DND-41 (cell line): ENCODE results near the gene MINK1.
"Not testable (repeated sequence)": the region's sequence is repeated elsewhere in the genome, so short reads cannot be mapped to it uniquely, and the experiment has no call there.

Experiments used
- ATAC-seq: fragments of 200-7000 bp; cut with Tn5 transposase; 3 replicates; pipeline ENCODE4 v1.9.1; 2021; ENCODE audit warnings: low read depth; ENCODE audit not compliant: insufficient read depth
- DNase-seq: peaks from one replicate; pipeline ENCODE4 v3.0.0-alpha.2; 2020
- H2AFZ ChIP-seq: 2 replicates; pipeline ENCODE4 v1.6.0; 2012; ENCODE audit warnings: low read depth, low read length
- H3K27ac ChIP-seq: 2 replicates; pipeline ENCODE4 v1.5.1; 2012; ENCODE audit warnings: low read length, inconsistent platforms
- H3K27me3 ChIP-seq: fragments of 200-600 bp; sonication (generic); 2 replicates; pipeline ENCODE4 v1.6.0; 2012; ENCODE audit warnings: low read length, mild to moderate bottlenecking, inconsistent platforms; ENCODE audit not compliant: insufficient read depth, poor library complexity
- H3K36me3 ChIP-seq: 2 replicates; pipeline ENCODE4 v1.5.1; 2012; ENCODE audit warnings: low read length, inconsistent platforms; ENCODE audit not compliant: insufficient read depth
- H3K4me1 ChIP-seq: 2 replicates; pipeline ENCODE4 v1.5.1; 2012; ENCODE audit warnings: mild to moderate bottlenecking, low read length; ENCODE audit not compliant: insufficient read depth
- H3K4me2 ChIP-seq: 2 replicates; pipeline ENCODE4 v1.6.0; 2012; ENCODE audit warnings: mild to moderate bottlenecking, moderate library complexity, low read length, inconsistent platforms; ENCODE audit not compliant: insufficient read depth
- H3K4me3 ChIP-seq, 2 experiments: fragments of 200-600 bp in 1 of 2; shearing (Covaris generic) in 1 of 2; 2 replicates each; pipeline ENCODE4 v1.5.1; 2012 to 2016; ENCODE audit warnings: inconsistent platforms in 2 of 2, low read length in 2 of 2, mild to moderate bottlenecking in 2 of 2, low read depth in 1 of 2, moderate library complexity in 1 of 2
- H3K79me2 ChIP-seq: 2 replicates; pipeline ENCODE4 v1.6.0; 2012; ENCODE audit warnings: low read length, inconsistent platforms; ENCODE audit not compliant: insufficient read depth
- H3K9ac ChIP-seq: 2 replicates; pipeline ENCODE4 v1.6.0; 2012; ENCODE audit warnings: low read depth, mild to moderate bottlenecking, inconsistent platforms, low read length, moderate library complexity
- H3K9me3 ChIP-seq: 2 replicates; pipeline ENCODE4 v1.5.1; 2012; ENCODE audit warnings: low read length, moderate library complexity, mild to moderate bottlenecking, inconsistent platforms; ENCODE audit not compliant: insufficient read depth, severe bottlenecking
- H4K20me1 ChIP-seq: 2 replicates; pipeline ENCODE4 v1.6.0; 2012; ENCODE audit warnings: low read length; ENCODE audit not compliant: insufficient read depth
- CTCF ChIP-seq: IDR thresholded peaks from 2 replicates; pipeline ENCODE4 v1.5.1; 2012; ENCODE audit warnings: borderline replicate concordance, low read length, moderate library complexity, mild to moderate bottlenecking; ENCODE audit not compliant: poor library complexity, severe bottlenecking; ENCODE audit errors: extremely low read depth
- EZH2 ChIP-seq: IDR thresholded peaks from 3 replicates; pipeline ENCODE4 v1.6.1; 2012; ENCODE audit warnings: borderline replicate concordance, low read depth, mild to moderate bottlenecking, moderate library complexity, low read length, inconsistent platforms; ENCODE audit not compliant: severe bottlenecking

Gene MINK1

GRCh38 chr17:4856937-4857314, 23.8 kb downstream of the MINK1 start:
- Histone ChIP-seq H3K36me3 (peaks cover 31% of the 10 kb centered on the region), H3K27ac (no peak overlapping the region), H3K79me2 (peaks cover 37% of the 10 kb centered on the region; the same call in 1 of the 2 replicates), H3K9ac (no peak overlapping the region), H3K4me1 (no peaks in the 10 kb centered on the region), H3K27me3 (no peaks in the 10 kb centered on the region), H4K20me1 (peaks cover 79% of the 10 kb centered on the region), H2AFZ (no peak overlapping the region), H3K9me3 (no peaks in the 10 kb centered on the region), H3K4me3 (no peak overlapping the region), H3K4me2 (no peak overlapping the region)
- no peak for TF ChIP-seq CTCF
- no peak for TF ChIP-seq EZH2
- no peak for ATAC-seq
- no peak for DNase-seq

GRCh38 chr17:4857347-4857746, 24.2 kb downstream of the MINK1 start:
- not testable (repeated sequence) for H3K9ac ChIP-seq, ATAC-seq, H2AFZ ChIP-seq, H3K4me3 ChIP-seq, DNase-seq, H3K4me1 ChIP-seq, H3K9me3 ChIP-seq, H3K4me2 ChIP-seq, H3K27me3 ChIP-seq, H3K27ac ChIP-seq
- H3K36me3 ChIP-seq = peaks cover 31% of the 10 kb centered on the region
- peaks cover 78% of the 10 kb centered on the region for H4K20me1 ChIP-seq
- peaks cover 37% of the 10 kb centered on the region; the same call in 1 of the 2 replicates for H3K79me2 ChIP-seq

- H3K4me1 ChIP-seq = no peaks in the 10 kb centered on the region
- DNase-seq = no peak
- no peak for ATAC-seq
- H3K4me3 ChIP-seq = no peak overlapping the region
- H3K79me2 ChIP-seq = peaks cover 37% of the 10 kb centered on the region; the same call in 1 of the 2 replicates
- no peak overlapping the region for H2AFZ ChIP-seq
- TF ChIP-seq EZH2 (no peak), CTCF (no peak)
- no peak overlapping the region for H3K4me2 ChIP-seq
- H3K36me3 ChIP-seq = peaks cover 31% of the 10 kb centered on the region
- no peaks in the 10 kb centered on the region for H3K9me3 ChIP-seq
- H3K9ac ChIP-seq = no peak overlapping the region
- peaks cover 83% of the 10 kb centered on the region for H4K20me1 ChIP-seq
- H3K27ac ChIP-seq = no peak overlapping the region
- no peaks in the 10 kb centered on the region for H3K27me3 ChIP-seq
These were observed 25.1 kb downstream of the MINK1 start for GRCh38 chr17:4858068-4858881.

GRCh38 chr17:4858882-4859260, 25.7 kb downstream of the MINK1 start:
- H3K79me2 ChIP-seq = peaks cover 34% of the 10 kb centered on the region; the same call in 1 of the 2 replicates
- no peaks in the 10 kb centered on the region for H3K9me3 ChIP-seq
- H3K27me3 ChIP-seq = no peaks in the 10 kb centered on the region
- H3K4me1 ChIP-seq = no peaks in the 10 kb centered on the region
- H3K36me3 ChIP-seq = peaks cover 31% of the 10 kb centered on the region
- H3K4me2 ChIP-seq = no peak overlapping the region
- no peak overlapping the region for H3K4me3 ChIP-seq
- no peak overlapping the region for H3K9ac ChIP-seq
- no peak for DNase-seq
- no peak overlapping the region for H3K27ac ChIP-seq
- ATAC-seq = no peak
- H4K20me1 ChIP-seq = peaks cover 79% of the 10 kb centered on the region
- no peak overlapping the region for H2AFZ ChIP-seq
- TF ChIP-seq EZH2 (no peak), CTCF (no peak)
